Measurements from ENCODE around the gene ARCN1.

GRCh38 chr11:118628861-118629549 is 56.8 kb downstream of the ARCN1 start:
- no peak for TF ChIP-seq CTCF (conservative IDR thresholded peaks at IDR 0.05; ENCODE audit: low read depth, low read length)
- no peak for TF ChIP-seq CHD1 (IDR thresholded peaks at IDR 0.05; ENCODE audit: low read depth, low read length)
- TF ChIP-seq BHLHE40 (IDR thresholded peaks at IDR 0.05; ENCODE audit: low read depth, low read length), result no peak
- TF ChIP-seq POLR2A (IDR thresholded peaks at IDR 0.05; ENCODE audit: low read depth, low read length), result no peak
- TF ChIP-seq FOS (IDR thresholded peaks at IDR 0.05; ENCODE audit: low read depth, low read length), result no peak
- TF ChIP-seq RFX5 (IDR thresholded peaks at IDR 0.05; ENCODE audit: low read depth, low read length), result no peak
- TF ChIP-seq MAFK (IDR thresholded peaks at IDR 0.05; ENCODE audit: low read depth, low read length), result no peak
- no peak for TF ChIP-seq RCOR1 (IDR thresholded peaks at IDR 0.05; ENCODE audit: insufficient replicate concordance, low read length)
- no peak for TF ChIP-seq ELK1 (IDR thresholded peaks at IDR 0.05; ENCODE audit: borderline replicate concordance, low read depth, low read length)
- TF ChIP-seq CEBPB (IDR thresholded peaks at IDR 0.05; ENCODE audit: low read depth, low read length), result no peak
- no peak for TF ChIP-seq SMC3 (IDR thresholded peaks at IDR 0.05; ENCODE audit: low read depth, low read length)
- no peak for TF ChIP-seq USF2 (IDR thresholded peaks at IDR 0.05; ENCODE audit: low read depth, low read length)
- no peak for TF ChIP-seq MXI1 (IDR thresholded peaks at IDR 0.05; ENCODE audit: borderline replicate concordance, low read depth, low read length)
- TF ChIP-seq RAD21 (IDR thresholded peaks at IDR 0.05; ENCODE audit: low read length), result no peak

All from IMR-90 (cell line).